Glomerular visceral epithelial cell (primary cell): ENCODE results near the gene EXOSC5.
A peak's percentile ranks its signal among the peaks of the same experiment; 100 is the strongest.

Source experiments
- DNase-seq: peaks from one replicate; pipeline ENCODE4 v3.0.0-alpha.2; 2016; ENCODE audit errors: extremely low spot score

EXOSC5 gene

GRCh38 chr19:41344162-41344561 is 53.0 kb downstream of the EXOSC5 start:
- no peak for DNase-seq

GRCh38 chr19:41341669-41342490 is 55.3 kb downstream of the EXOSC5 start:
- DNase-seq: no peak

GRCh38 chr19:41339936-41340335 is 57.2 kb downstream of the EXOSC5 start:
- peak; percentile 84 for DNase-seq
